Measurements from ENCODE around the gene GADD45B.
A peak's percentile ranks its signal among the peaks of the same experiment; 100 is the strongest.

Gene GADD45B

GRCh38 chr19:2478756-2479555 is 3.0 kb downstream of the GADD45B start:
- peaks cover 24% of the 10 kb centered on the region for H3F3A ChIP-seq (ENCODE audit: control insufficient read depth, insufficient read depth)
- H3K4me3 ChIP-seq (ENCODE audit: low read length) = peak overlapping the region; percentile 99
- peaks cover 10% of the 10 kb centered on the region; the same call in 1 of the 2 replicates for H4K20me1 ChIP-seq (ENCODE audit: control insufficient read depth, insufficient read depth, low read depth, low read length)
- no peak for TF ChIP-seq CTCF (IDR thresholded peaks at IDR 0.05; ENCODE audit: low read depth, low read length, poor library complexity, severe bottlenecking)
- TF ChIP-seq EZH2phosphoT487 (IDR thresholded peaks at IDR 0.05; ENCODE audit: borderline replicate concordance, low read length) = no peak
- H3K79me2 ChIP-seq (ENCODE audit: control insufficient read depth, low read length) = peaks cover 40% of the 10 kb centered on the region
- H3K9me3 ChIP-seq (ENCODE audit: control insufficient read depth, insufficient read depth, low read length) = peaks cover 15% of the 10 kb centered on the region
- H3K9me2 ChIP-seq (replicated peaks; ENCODE audit: control insufficient read depth, low read length) = no peaks in the 10 kb centered on the region
- peak overlapping the region; percentile 92 for H3K4me2 ChIP-seq (ENCODE audit: low read length)
- no peaks in the 10 kb centered on the region for H3K27me3 ChIP-seq (ENCODE audit: control insufficient read depth, low read length)
- H3K4me1 ChIP-seq (ENCODE audit: control insufficient read depth, low read length) = peaks cover 44% of the 10 kb centered on the region
- H3K27ac ChIP-seq (ENCODE audit: low read depth, low read length) = peak overlapping the region; percentile 93
- peaks cover 30% of the 10 kb centered on the region for H3K36me3 ChIP-seq (ENCODE audit: control insufficient read depth, low read length)

GRCh38 chr19:2479556-2480194 is 3.7 kb downstream of the GADD45B start:
- Histone ChIP-seq H3K36me3 (ENCODE audit: control insufficient read depth, low read length) (peaks cover 30% of the 10 kb centered on the region), H3K9me2 (replicated peaks; ENCODE audit: control insufficient read depth, low read length) (no peaks in the 10 kb centered on the region), H3K27ac (ENCODE audit: low read depth, low read length) (peak overlapping the region; percentile 93), H3K79me2 (ENCODE audit: control insufficient read depth, low read length) (peaks cover 40% of the 10 kb centered on the region), H3K27me3 (ENCODE audit: control insufficient read depth, low read length) (no peaks in the 10 kb centered on the region), H3K4me1 (ENCODE audit: control insufficient read depth, low read length) (peaks cover 47% of the 10 kb centered on the region), H4K20me1 (ENCODE audit: control insufficient read depth, insufficient read depth, low read depth, low read length) (peaks cover 10% of the 10 kb centered on the region; the same call in 1 of the 2 replicates), H3K4me2 (ENCODE audit: low read length) (peak overlapping the region; percentile 92), H3K9me3 (ENCODE audit: control insufficient read depth, insufficient read depth, low read length) (peaks cover 19% of the 10 kb centered on the region), H3K4me3 (ENCODE audit: low read length) (peak overlapping the region; percentile 99), H3F3A (ENCODE audit: control insufficient read depth, insufficient read depth) (peaks cover 27% of the 10 kb centered on the region)
- TF ChIP-seq CTCF (IDR thresholded peaks at IDR 0.05; ENCODE audit: low read depth, low read length, poor library complexity, severe bottlenecking) = peak; percentile 69
- no peak for TF ChIP-seq EZH2phosphoT487 (IDR thresholded peaks at IDR 0.05; ENCODE audit: borderline replicate concordance, low read length)

- Histone ChIP-seq H3K9me3 (ENCODE audit: control insufficient read depth, insufficient read depth, low read length) (peaks cover 19% of the 10 kb centered on the region), H4K20me1 (ENCODE audit: control insufficient read depth, insufficient read depth, low read depth, low read length) (peaks cover 10% of the 10 kb centered on the region; the same call in 1 of the 2 replicates), H3F3A (ENCODE audit: control insufficient read depth, insufficient read depth) (peaks cover 33% of the 10 kb centered on the region), H3K4me1 (ENCODE audit: control insufficient read depth, low read length) (peaks cover 53% of the 10 kb centered on the region), H3K27me3 (ENCODE audit: control insufficient read depth, low read length) (no peaks in the 10 kb centered on the region), H3K36me3 (ENCODE audit: control insufficient read depth, low read length) (peaks cover 25% of the 10 kb centered on the region), H3K4me2 (ENCODE audit: low read length) (no peak overlapping the region), H3K4me3 (ENCODE audit: low read length) (no peak overlapping the region), H3K9me2 (replicated peaks; ENCODE audit: control insufficient read depth, low read length) (no peaks in the 10 kb centered on the region), H3K79me2 (ENCODE audit: control insufficient read depth, low read length) (peaks cover 28% of the 10 kb centered on the region), H3K27ac (ENCODE audit: low read depth, low read length) (no peak overlapping the region)
- no peak for TF ChIP-seq CTCF (IDR thresholded peaks at IDR 0.05; ENCODE audit: low read depth, low read length, poor library complexity, severe bottlenecking)
- no peak for TF ChIP-seq EZH2phosphoT487 (IDR thresholded peaks at IDR 0.05; ENCODE audit: borderline replicate concordance, low read length)
Observed at GRCh38 chr19:2481466-2481865, 5.5 kb downstream of the GADD45B start.
